IMR-90 (cell line): ENCODE measurements around the gene BRI3BP. TPM values are rescaled to one million over a fixed set of nuclear protein-coding genes. Genes with fewer than 3 reads are reported as not detected.
"Not testable (repeated sequence)": the region's sequence is repeated elsewhere in the genome, so short reads cannot be mapped to it uniquely, and the experiment has no call there.

Experiments used
- ATAC-seq: fragments of 200-7000 bp; cut with Tn5 transposase; 2 replicates; pipeline ENCODE4 v1.9.1; 2020; ENCODE audit warnings: low read depth, mild to moderate bottlenecking, moderate library complexity
- BruUV-seq: library from RNA; stranded (reverse); fragments of 400-500 nt; replicated peaks from 2 replicates; lab custom pipeline; 2021; lab: Mats Ljungman, UMichigan
- CTCF ChIA-PET: fragments of 300-600 bp; formaldehyde crosslinking; extraction: SDS; loops from one replicate; lab custom pipeline; 2021; ENCODE audit warnings: antibody characterized with exemption; lab: Yijun Ruan, JAX
- POLR2A ChIA-PET: fragments of 300-600 bp; sonication (Branson Sonifier 250); formaldehyde crosslinking; loops from one replicate; lab custom pipeline; 2022; ENCODE audit warnings: antibody characterized with exemption; ENCODE audit not compliant: unreplicated experiment; lab: Charles Lee
- DNase-seq: peaks from one replicate; pipeline ENCODE4 v3.0.0; 2013
- H2AFZ ChIP-seq: replicated peaks from 2 replicates; pipeline ENCODE3; 2013; ENCODE audit warnings: low read length, mild to moderate bottlenecking; ENCODE audit not compliant: poor library complexity
- H2AK5ac ChIP-seq: 2 replicates; pipeline ENCODE4 v1.6.1; 2013; ENCODE audit warnings: low read depth, low read length, inconsistent platforms
- H2AK9ac ChIP-seq: replicated peaks from 2 replicates; pipeline ENCODE3; 2013; ENCODE audit warnings: mild to moderate bottlenecking, low read depth, low read length, moderate library complexity; ENCODE audit not compliant: poor library complexity
- H2BK120ac ChIP-seq: 2 replicates; pipeline ENCODE4 v1.6.1; 2013; ENCODE audit warnings: low read depth, low read length, inconsistent platforms
- H2BK15ac ChIP-seq: 3 replicates; pipeline ENCODE4 v1.6.1; 2013; ENCODE audit warnings: low read depth, low read length, inconsistent platforms
- H2BK20ac ChIP-seq: 2 replicates; pipeline ENCODE4 v1.6.1; 2013; ENCODE audit warnings: low read depth, mild to moderate bottlenecking, inconsistent platforms, low read length, moderate library complexity
- H2BK5ac ChIP-seq: 2 replicates; pipeline ENCODE4 v1.6.1; 2013; ENCODE audit warnings: mild to moderate bottlenecking, low read depth, low read length, inconsistent platforms; ENCODE audit not compliant: poor library complexity, severe bottlenecking
- H3K14ac ChIP-seq: replicated peaks from 2 replicates; pipeline ENCODE4 v1.6.1; 2013; ENCODE audit warnings: low read depth, low read length, inconsistent platforms
- H3K18ac ChIP-seq: 2 replicates; pipeline ENCODE4 v1.6.1; 2013; ENCODE audit warnings: low read depth, low read length, control low read depth
- H3K23ac ChIP-seq: 2 replicates; pipeline ENCODE4 v1.6.1; 2013; ENCODE audit warnings: low read depth, low read length, inconsistent platforms
- H3K27ac ChIP-seq: 2 replicates; pipeline ENCODE4 v1.5.1; 2013; ENCODE audit warnings: mild to moderate bottlenecking, control low read depth, low read length; ENCODE audit not compliant: insufficient read depth
- H3K27me3 ChIP-seq: 2 replicates; pipeline ENCODE4 v1.6.1; 2013; ENCODE audit warnings: low read length; ENCODE audit not compliant: control insufficient read depth, insufficient read depth
- H3K36me3 ChIP-seq: 2 replicates; pipeline ENCODE4 v1.6.1; 2013; ENCODE audit warnings: low read length, mixed read lengths; ENCODE audit not compliant: control insufficient read depth, insufficient read depth
- H3K4ac ChIP-seq: 2 replicates; pipeline ENCODE4 v1.6.1; 2013; ENCODE audit warnings: low read depth, low read length, inconsistent platforms
- H3K4me1 ChIP-seq: 2 replicates; pipeline ENCODE4 v1.6.1; 2013; ENCODE audit warnings: low read length, mixed read lengths; ENCODE audit not compliant: control insufficient read depth, insufficient read depth
- H3K4me2 ChIP-seq: 2 replicates; pipeline ENCODE4 v1.6.1; 2013; ENCODE audit warnings: low read depth, mild to moderate bottlenecking, control low read depth, low read length, moderate library complexity
- H3K4me3 ChIP-seq: 2 replicates; pipeline ENCODE4 v1.5.1; 2013; ENCODE audit warnings: low read depth, mild to moderate bottlenecking, control low read depth, low read length, moderate library complexity; ENCODE audit not compliant: insufficient read depth
- H3K56ac ChIP-seq: 2 replicates; pipeline ENCODE4 v1.6.1; 2013; ENCODE audit warnings: low read length, inconsistent platforms; ENCODE audit not compliant: insufficient read depth; ENCODE audit errors: extremely low read depth
- H3K79me1 ChIP-seq, 2 experiments: 2 replicates each; pipeline ENCODE4 v1.6.1; 2013; ENCODE audit warnings: low read length in 2 of 2, inconsistent platforms in 1 of 2, low read depth in 1 of 2
- H3K9ac ChIP-seq: 2 replicates; pipeline ENCODE4 v1.6.1; 2013; ENCODE audit warnings: low read depth, low read length, control low read depth
- H3K9me1 ChIP-seq: 2 replicates; pipeline ENCODE4 v1.6.1; 2013; ENCODE audit warnings: low read length, inconsistent platforms; ENCODE audit not compliant: insufficient read depth
- H3K9me3 ChIP-seq: 2 replicates; pipeline ENCODE4 v1.6.1; 2013; ENCODE audit warnings: low read length; ENCODE audit not compliant: control insufficient read depth, insufficient read depth
- H4K20me1 ChIP-seq: 2 replicates; pipeline ENCODE4 v1.6.1; 2013; ENCODE audit warnings: low read length, inconsistent platforms; ENCODE audit not compliant: insufficient read depth
- H4K5ac ChIP-seq: 2 replicates; pipeline ENCODE4 v1.6.1; 2013; ENCODE audit warnings: mild to moderate bottlenecking, low read depth, low read length, control low read depth
- H4K8ac ChIP-seq, 2 experiments: 2 replicates each; pipeline ENCODE4 v1.6.1; 2013; ENCODE audit warnings: low read depth in 2 of 2, low read length in 2 of 2, control low read depth in 1 of 2, inconsistent platforms in 1 of 2
- H4K91ac ChIP-seq: 2 replicates; pipeline ENCODE4 v1.6.1; 2013; ENCODE audit warnings: low read depth, low read length, inconsistent platforms; ENCODE audit not compliant: insufficient read depth
- WGBS, 2 experiments: methylation state at CpG; one replicate each; pipeline versions ENCODE4 v1.1.5 to v1.1.7; 2013; ENCODE audit warnings: missing lambda C conversion rate in 2 of 2; ENCODE audit not compliant: insufficient read length in 1 of 2; ENCODE audit errors: extremely low coverage in 2 of 2; 5-methylcytosine and 5-hydroxymethylcytosine counted together
- dilution Hi-C: fragments of 300-500 bp; cut with HindIII; formaldehyde crosslinking; loops from one replicate; pipeline ENCODE4 v1.14.3; 2018; ENCODE audit warnings: low sequenced_read_pairs; ENCODE audit not compliant: unreplicated experiment
- in situ Hi-C: fragments of 300-500 bp; cut with MboI; formaldehyde crosslinking; loops from 3 replicates; pipeline ENCODE4 v1.14.3; 2019; ENCODE audit warnings: low sequenced_read_pairs, inconsistent platforms, mixed read lengths
- intact Hi-C: fragments of 100-400 bp; cut with micrococcal nuclease; formaldehyde crosslinking; loops from 2 replicates; pipeline ENCODE4 v1.10.0; 2022
- polyA plus RNA-seq, 3 experiments: library from polyadenylated mRNA; depleted of rRNA; stranded (reverse); fragments of >200 nt; gene quantifications; 2 replicates each; pipeline ENCODE4 v1.2.3, GENCODE V29; 2012; ENCODE audit warnings: low replicate concordance in 1 of 3
- total RNA-seq: library from RNA; depleted of rRNA; stranded (reverse); fragments of >200 nt; gene quantifications from 2 replicates; pipeline ENCODE4 v1.2.3, GENCODE V29; 2012

The BRI3BP gene
- total and polyA plus RNA-seq, 2 of the 4 experiments (the other 2 are of a cell fraction) = 2.5 to 2.8 TPM

DNA sequence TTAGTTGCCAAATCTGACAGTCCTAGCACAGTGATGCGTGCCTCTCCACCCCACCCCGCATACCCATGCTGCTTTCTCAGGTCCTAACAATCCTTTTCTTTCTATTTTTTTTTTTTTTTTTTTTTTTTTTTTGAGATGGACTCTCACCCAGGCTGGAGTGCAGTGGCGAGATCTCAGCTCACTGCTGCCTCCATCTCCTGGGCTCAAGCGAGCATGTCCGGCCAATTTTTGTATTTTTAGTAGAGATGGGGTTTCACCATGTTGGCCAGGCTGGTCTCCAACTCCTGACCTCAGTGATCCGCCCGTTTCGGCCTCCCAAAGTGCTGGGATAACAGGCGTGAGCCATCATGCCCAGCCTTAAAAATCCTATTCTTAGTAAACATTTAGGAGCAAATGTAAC, 38.0 kb downstream of the BRI3BP start:
- H2BK5ac ChIP-seq, intact Hi-C loops, H3K4me2 ChIP-seq, H3K4me3 ChIP-seq, H3K27me3 ChIP-seq, H3K27ac ChIP-seq, H3K9me1 ChIP-seq, H3K79me1 ChIP-seq, H2BK15ac ChIP-seq, H3K4ac ChIP-seq, H3K18ac ChIP-seq, H2BK120ac ChIP-seq, H3K9ac ChIP-seq, H4K5ac ChIP-seq, H2AK5ac ChIP-seq, H2BK20ac ChIP-seq, H4K20me1 ChIP-seq, ATAC-seq, H3K9me3 ChIP-seq, H4K8ac ChIP-seq, H3K36me3 ChIP-seq, H3K56ac ChIP-seq, BruUV-seq, H3K23ac ChIP-seq, H4K91ac ChIP-seq, dilution Hi-C loops, H3K14ac ChIP-seq, H3K4me1 ChIP-seq, CTCF ChIA-PET, DNase-seq, in situ Hi-C loops, H2AFZ ChIP-seq, H2AK9ac ChIP-seq, POLR2A ChIA-PET: not testable (repeated sequence)
- no CpG with 5 or more reads among the region's 9 CpGs for WGBS, 2 experiments
